ENCODE results near the gene GFAP. TPM values are rescaled to one million over a fixed set of nuclear protein-coding genes. Genes with fewer than 3 reads are reported as not detected.

Gene GFAP
- total RNA-seq, 1 donor from 2014 or later: not detected

DNA sequence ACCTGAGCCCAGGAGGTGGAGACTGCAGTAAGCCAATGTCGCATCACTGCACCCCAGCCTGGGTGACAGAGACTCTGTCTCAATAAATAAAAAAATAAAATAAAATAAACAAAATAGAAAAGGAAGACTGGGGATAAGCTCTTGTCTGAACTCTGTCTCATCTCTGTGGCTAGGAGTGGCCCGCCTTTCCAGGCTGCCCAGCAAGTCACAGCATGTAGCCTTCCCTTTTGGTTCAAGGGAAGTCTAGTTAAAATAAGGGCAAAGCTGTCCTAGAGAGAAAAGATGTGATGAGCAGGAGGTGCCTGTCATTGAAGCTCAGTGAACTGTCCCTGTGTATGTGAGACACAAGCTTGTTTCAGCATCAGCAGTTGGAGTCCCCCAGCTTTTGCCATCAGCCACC lies 2.7 kb upstream of the GFAP start:
- Mint-ChIP-seq H3K4me3 (ENCODE audit: unreplicated experiment) (no peak overlapping the region), H3K36me3 (ENCODE audit: unreplicated experiment) (no peaks in the 10 kb centered on the region), H3K27ac (ENCODE audit: unreplicated experiment) (no peak overlapping the region), H3K27me3 (ENCODE audit: unreplicated experiment) (peaks cover 3% of the 10 kb centered on the region), H3K4me1 (ENCODE audit: unreplicated experiment) (peaks cover 29% of the 10 kb centered on the region), H3K9me3 (ENCODE audit: unreplicated experiment) (no peaks in the 10 kb centered on the region)
- no peak for DNase-seq (ENCODE audit: extremely low spot score, unreplicated experiment)
- TF ChIP-seq, protein P1, sequence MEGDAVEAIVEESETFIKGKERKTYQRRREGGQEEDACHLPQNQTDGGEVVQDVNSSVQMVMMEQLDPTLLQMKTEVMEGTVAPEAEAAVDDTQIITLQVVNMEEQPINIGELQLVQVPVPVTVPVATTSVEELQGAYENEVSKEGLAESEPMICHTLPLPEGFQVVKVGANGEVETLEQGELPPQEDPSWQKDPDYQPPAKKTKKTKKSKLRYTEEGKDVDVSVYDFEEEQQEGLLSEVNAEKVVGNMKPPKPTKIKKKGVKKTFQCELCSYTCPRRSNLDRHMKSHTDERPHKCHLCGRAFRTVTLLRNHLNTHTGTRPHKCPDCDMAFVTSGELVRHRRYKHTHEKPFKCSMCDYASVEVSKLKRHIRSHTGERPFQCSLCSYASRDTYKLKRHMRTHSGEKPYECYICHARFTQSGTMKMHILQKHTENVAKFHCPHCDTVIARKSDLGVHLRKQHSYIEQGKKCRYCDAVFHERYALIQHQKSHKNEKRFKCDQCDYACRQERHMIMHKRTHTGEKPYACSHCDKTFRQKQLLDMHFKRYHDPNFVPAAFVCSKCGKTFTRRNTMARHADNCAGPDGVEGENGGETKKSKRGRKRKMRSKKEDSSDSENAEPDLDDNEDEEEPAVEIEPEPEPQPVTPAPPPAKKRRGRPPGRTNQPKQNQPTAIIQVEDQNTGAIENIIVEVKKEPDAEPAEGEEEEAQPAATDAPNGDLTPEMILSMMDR (IDR thresholded peaks at IDR 0.05): no peak

DNA sequence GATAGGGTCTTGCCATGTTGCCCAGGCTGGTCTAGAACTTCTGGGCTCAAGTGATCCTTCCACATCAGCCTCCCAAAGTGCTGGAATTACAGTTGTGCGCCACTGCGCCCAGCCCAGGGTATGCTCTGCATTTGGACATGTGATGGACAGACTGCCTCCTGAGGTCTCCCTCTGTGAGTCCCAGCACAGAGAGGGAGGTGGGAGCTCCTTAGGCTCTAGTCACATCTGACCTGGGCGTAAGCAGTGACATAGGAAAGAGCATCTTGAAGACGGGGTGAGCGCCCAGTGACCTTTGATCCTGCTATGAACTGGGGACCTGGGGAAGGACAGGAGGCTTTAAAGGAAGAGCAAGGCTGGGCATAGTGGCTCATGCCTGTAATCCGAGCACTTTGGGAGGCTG lies 2.2 kb upstream of the GFAP start:
- TF ChIP-seq, protein P1 (IDR thresholded peaks at IDR 0.05): no peak
- Mint-ChIP-seq H3K4me3 (ENCODE audit: unreplicated experiment) (no peak overlapping the region), H3K27me3 (ENCODE audit: unreplicated experiment) (peaks cover 3% of the 10 kb centered on the region), H3K9me3 (ENCODE audit: unreplicated experiment) (no peaks in the 10 kb centered on the region), H3K4me1 (ENCODE audit: unreplicated experiment) (peaks cover 30% of the 10 kb centered on the region), H3K36me3 (ENCODE audit: unreplicated experiment) (no peaks in the 10 kb centered on the region), H3K27ac (ENCODE audit: unreplicated experiment) (peak overlapping the region; percentile 18)
- no peak for DNase-seq (ENCODE audit: extremely low spot score, unreplicated experiment)

DNA sequence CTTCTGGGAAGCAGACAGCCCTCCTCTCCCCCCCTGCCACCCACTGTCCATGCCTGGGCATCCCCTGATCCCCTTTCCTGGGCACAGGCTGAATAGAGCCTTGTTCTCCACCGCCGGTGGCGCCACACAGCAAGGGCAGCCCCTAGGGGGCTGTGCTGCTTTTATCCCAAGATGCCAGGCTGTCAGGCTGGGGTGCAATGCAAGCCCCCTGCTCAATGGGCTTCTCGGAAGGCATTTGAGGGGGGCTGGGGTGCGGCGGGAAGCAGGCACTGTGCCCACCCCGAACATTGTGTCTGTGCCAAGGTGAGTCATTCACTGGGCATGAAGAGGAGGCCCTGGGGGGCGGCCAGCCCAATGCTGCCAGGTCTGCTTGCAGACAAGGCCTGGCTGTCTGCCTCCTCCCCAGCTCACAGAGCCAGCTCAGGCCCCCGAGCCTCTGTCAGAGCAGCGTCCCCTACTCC lies 1.5 kb upstream of the GFAP start:
- Mint-ChIP-seq H3K36me3 (ENCODE audit: unreplicated experiment) (no peaks in the 10 kb centered on the region), H3K27me3 (ENCODE audit: unreplicated experiment) (peaks cover 3% of the 10 kb centered on the region), H3K9me3 (ENCODE audit: unreplicated experiment) (no peaks in the 10 kb centered on the region)

DNA sequence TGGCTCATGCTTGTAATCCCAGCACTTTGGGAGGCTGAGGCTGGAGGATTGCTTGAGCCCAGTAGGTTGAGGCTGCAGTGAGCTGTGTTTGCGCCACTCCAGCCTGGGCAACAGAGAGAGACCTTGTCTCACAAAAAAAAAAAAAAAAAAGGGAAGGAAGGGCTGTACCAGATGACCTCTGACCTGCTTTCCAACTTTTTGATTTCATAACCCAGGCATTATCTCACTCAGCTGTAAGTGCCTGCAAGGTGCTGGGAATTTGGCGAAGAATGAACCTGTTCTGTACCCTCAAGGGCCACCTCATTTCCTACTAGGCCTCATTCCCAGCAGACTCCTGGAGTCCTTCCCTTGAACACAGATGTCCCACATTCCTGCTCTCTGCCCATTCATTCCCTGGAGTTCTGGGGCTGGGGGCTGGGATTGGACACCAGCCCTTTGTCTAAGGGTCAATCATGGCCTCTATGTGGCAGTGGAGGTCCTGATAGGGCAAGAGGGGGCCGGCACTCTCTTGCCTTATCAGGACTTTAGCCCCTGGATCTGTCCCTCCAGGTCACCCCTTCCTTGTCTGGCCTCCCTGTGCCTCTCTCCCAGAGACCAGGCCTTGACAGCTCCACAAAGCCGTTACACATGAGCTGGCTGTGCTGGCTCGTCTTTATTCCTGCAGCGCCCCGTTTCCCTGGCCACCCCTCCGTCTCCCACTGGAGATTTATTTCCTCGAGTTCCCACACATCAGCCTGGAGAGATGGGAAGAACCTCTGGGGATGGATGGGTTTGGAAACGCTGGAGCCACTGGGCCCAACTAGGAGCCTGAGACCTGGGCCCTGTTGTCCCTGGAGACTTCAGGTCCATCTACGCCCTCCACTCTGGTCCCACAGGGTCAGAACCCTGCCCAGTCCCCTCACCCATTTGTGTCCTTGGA lies 821 bp upstream of the GFAP start:
- Mint-ChIP-seq H3K9me3 (ENCODE audit: unreplicated experiment) (no peaks in the 10 kb centered on the region), H3K4me1 (ENCODE audit: unreplicated experiment) (peaks cover 28% of the 10 kb centered on the region), H3K27ac (ENCODE audit: unreplicated experiment) (peak overlapping the region; percentile 44), H3K36me3 (ENCODE audit: unreplicated experiment) (no peaks in the 10 kb centered on the region), H3K27me3 (ENCODE audit: unreplicated experiment) (peaks cover 3% of the 10 kb centered on the region), H3K4me3 (ENCODE audit: unreplicated experiment) (no peak overlapping the region)
- TF ChIP-seq, protein P1 (IDR thresholded peaks at IDR 0.05): no peak
- DNase-seq (ENCODE audit: extremely low spot score, unreplicated experiment): no peak

More for the DNA sequence above, 1.5 kb upstream of the GFAP start:
- H3K27ac Mint-ChIP-seq (ENCODE audit: unreplicated experiment): peak overlapping the region; percentile 54
- peaks cover 32% of the 10 kb centered on the region for H3K4me1 Mint-ChIP-seq (ENCODE audit: unreplicated experiment)
- no peak overlapping the region for H3K4me3 Mint-ChIP-seq (ENCODE audit: unreplicated experiment)
- no peak for DNase-seq (ENCODE audit: extremely low spot score, unreplicated experiment)
- TF ChIP-seq, protein P1 (IDR thresholded peaks at IDR 0.05): no peak

DNA sequence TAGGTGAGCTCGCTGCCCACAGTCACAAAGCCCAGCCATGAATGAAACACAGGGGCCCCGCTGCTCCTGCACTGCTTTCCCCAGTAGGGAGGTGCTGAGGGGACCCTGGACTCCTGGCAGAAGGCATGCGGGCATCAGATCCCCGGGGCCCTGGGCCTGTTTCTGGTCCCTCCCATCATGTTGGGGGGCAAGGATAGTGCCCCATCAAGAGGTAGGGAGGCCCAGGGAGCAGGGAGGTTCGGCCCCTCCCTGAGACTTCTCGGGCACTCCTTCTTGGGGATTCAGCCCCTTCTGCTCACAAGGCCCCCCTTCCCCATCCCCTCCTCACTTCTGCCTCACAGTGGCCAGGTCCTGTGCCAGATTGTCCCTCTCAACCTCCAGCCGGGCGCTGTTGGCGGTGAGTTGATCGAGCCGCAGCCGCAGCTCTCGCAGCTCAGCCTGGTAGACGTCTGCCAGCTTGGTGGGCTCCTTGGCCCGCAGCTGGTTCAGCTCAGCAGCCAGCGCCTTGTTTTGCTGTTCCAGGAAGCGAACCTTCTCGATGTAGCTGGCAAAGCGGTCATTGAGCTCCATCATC lies 515 bp downstream of the GFAP start:
- H3K27me3 Mint-ChIP-seq (ENCODE audit: unreplicated experiment): no peaks in the 10 kb centered on the region
- peaks cover 34% of the 10 kb centered on the region for H3K4me1 Mint-ChIP-seq (ENCODE audit: unreplicated experiment)
- TF ChIP-seq, protein P1 (IDR thresholded peaks at IDR 0.05): no peak
- H3K36me3 Mint-ChIP-seq (ENCODE audit: unreplicated experiment): no peaks in the 10 kb centered on the region
- no peak for DNase-seq (ENCODE audit: extremely low spot score, unreplicated experiment)
- no peak overlapping the region for H3K4me3 Mint-ChIP-seq (ENCODE audit: unreplicated experiment)
- H3K9me3 Mint-ChIP-seq (ENCODE audit: unreplicated experiment): no peaks in the 10 kb centered on the region
- no peak overlapping the region for H3K27ac Mint-ChIP-seq (ENCODE audit: unreplicated experiment)

All from osteocyte (in vitro differentiated cells).